ENCODE measurements around the gene TSPAN12. TPM values are rescaled to one million over a fixed set of nuclear protein-coding genes. Genes with fewer than 3 reads are reported as not detected.

Gene TSPAN12
- total RNA-seq, 1 donor = not detected

DNA sequence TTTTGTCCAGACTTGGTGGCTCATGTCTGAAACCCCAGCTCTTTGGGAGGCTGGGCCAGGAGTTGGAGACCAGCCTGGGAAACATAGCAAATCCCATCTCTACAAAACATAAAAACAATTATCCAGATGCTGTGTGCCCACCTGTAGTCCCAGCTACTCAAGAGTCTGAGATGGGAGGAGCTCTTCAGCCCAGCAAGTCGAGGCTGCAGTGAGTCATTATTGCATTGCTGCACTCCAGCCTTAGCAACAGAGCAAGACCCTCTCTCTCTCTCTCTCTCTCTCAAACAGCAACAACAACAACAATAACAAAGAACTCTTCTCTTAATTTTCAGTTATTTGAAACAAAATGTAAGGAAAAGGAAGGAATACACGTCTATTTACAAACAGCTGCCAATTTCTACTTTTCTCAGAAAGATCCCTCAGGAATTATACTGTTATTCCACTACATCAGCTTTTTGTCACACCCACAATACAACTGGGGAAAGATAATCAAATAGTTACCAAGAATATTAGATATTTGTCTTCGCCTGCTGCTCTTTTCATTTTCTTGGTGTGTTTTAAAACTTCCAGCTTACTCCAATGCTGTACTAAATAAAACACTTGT, 5.1 kb upstream of the TSPAN12 start:
- no peaks in the 10 kb centered on the region for H3K9me3 ChIP-seq (ENCODE audit: low read depth, low read length)
- peaks cover 1% of the 10 kb centered on the region for H3K4me1 ChIP-seq (ENCODE audit: insufficient read depth, low read length)
- no peak overlapping the region for H3K4me3 ChIP-seq (ENCODE audit: low read length)
- peaks cover 44% of the 10 kb centered on the region for H3K27me3 ChIP-seq (ENCODE audit: insufficient read depth, low read length)

DNA sequence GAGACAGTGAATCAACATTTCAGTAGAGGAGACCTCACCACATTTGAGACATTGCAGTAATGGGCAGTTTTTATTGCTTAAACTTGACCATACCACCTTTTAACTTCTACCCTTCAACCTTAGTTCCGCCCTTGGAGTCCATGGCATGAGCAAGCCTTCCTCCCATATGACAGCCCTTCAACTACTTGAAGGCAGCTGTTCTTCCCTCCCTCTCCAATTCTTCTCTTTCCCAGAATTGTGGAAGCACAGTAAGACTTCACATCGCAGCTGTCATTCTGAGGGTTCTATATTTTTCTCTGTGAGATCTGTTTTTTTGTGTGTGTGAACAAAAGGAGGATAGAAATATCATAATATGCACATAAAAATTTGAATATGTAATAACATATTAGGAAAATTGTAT, 2.2 kb upstream of the TSPAN12 start:
- H3K27me3 ChIP-seq (ENCODE audit: insufficient read depth, low read length) = peaks cover 69% of the 10 kb centered on the region

DNA sequence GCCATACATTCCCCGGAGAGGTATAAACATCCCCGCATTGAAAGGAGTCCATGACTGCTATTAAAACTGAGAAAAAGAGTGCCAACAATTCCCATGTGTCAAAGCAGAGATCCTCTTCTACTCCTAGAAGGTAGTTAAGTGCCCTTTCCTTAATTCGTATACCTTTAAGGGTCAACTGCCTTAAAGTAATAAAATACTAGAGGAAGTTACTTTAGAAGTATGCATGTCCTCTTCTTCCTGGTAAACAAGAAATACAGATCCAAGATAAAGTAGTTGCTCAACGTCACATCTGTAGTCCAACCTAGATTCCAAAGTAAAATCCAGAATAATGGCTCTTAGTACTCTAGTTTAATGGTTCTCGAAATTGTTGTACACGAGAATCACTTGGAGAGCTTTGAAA, 1.5 kb upstream of the TSPAN12 start:
- no peaks in the 10 kb centered on the region for H3K9me3 ChIP-seq (ENCODE audit: low read depth, low read length)
- H3K4me1 ChIP-seq (ENCODE audit: insufficient read depth, low read length) = peaks cover 16% of the 10 kb centered on the region
- H3K4me3 ChIP-seq (ENCODE audit: low read length) = no peak overlapping the region
- peaks cover 76% of the 10 kb centered on the region for H3K27me3 ChIP-seq (ENCODE audit: insufficient read depth, low read length)

More for the DNA sequence above, 2.2 kb upstream of the TSPAN12 start:
- Histone ChIP-seq H3K9me3 (ENCODE audit: low read depth, low read length) (no peaks in the 10 kb centered on the region), H3K4me1 (ENCODE audit: insufficient read depth, low read length) (peaks cover 16% of the 10 kb centered on the region), H3K4me3 (ENCODE audit: low read length) (no peak overlapping the region)

DNA sequence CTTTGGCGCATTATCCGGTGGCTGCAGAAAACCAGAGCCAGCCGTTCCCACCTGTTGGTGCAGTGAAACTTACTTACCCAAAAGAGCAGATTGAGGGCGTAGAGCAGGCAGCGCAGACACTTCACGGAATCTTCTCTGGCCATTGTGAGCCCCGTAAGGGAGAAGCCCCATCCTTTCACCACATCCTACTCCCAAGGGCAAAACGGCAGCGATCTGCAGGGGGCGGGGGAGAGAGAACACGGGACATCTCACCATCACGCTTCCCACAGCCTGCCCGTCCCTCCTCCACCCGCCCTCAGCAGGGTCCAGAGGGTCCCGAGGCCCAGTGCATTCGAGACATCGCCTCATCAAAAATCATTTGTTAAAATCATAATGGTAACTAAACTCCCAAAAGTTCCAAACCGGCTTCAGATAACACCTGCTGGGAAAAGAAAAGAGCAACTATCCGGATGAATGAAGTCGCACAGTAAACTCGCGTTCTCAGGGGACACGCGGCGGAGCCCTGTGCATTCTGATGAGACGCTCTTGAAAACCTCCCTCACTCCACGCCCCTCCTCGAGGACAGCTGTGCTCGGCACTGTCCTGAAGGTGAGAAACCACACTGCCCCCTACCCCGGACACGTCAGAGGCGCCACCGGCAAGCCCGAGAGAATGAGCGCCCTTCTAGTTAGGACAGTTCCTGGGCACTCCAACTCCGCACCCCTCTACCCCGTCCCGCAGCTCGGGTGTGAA, 1.2 kb downstream of the TSPAN12 start:
- Histone ChIP-seq H3K27me3 (ENCODE audit: insufficient read depth, low read length) (peaks cover 76% of the 10 kb centered on the region), H3K4me1 (ENCODE audit: insufficient read depth, low read length) (peaks cover 16% of the 10 kb centered on the region), H3K9me3 (ENCODE audit: low read depth, low read length) (no peaks in the 10 kb centered on the region), H3K4me3 (ENCODE audit: low read length) (no peak overlapping the region)

DNA sequence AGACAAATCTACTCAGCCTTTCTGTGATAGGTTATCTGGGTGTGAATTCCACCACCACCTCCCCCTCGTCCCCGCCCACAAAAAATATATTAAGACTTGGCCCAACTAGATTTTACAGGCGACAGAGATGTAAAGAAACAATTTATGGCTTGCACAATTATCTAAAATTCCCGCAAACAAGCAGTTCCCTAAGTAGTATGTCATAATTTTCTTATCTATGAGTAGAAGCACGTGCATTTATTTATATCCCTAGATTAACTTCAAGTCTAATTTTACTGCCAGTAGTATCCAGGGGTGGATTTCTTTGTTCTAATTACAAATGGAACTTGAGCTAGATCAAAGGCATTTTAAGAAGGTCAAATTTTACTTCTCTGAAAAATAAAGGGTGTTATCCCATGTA, 1.7 kb downstream of the TSPAN12 start:
- H3K9me3 ChIP-seq (ENCODE audit: low read depth, low read length) = no peaks in the 10 kb centered on the region
- H3K27me3 ChIP-seq (ENCODE audit: insufficient read depth, low read length) = peaks cover 72% of the 10 kb centered on the region
- H3K4me1 ChIP-seq (ENCODE audit: insufficient read depth, low read length) = peaks cover 16% of the 10 kb centered on the region
- H3K4me3 ChIP-seq (ENCODE audit: low read length) = no peak overlapping the region

DNA sequence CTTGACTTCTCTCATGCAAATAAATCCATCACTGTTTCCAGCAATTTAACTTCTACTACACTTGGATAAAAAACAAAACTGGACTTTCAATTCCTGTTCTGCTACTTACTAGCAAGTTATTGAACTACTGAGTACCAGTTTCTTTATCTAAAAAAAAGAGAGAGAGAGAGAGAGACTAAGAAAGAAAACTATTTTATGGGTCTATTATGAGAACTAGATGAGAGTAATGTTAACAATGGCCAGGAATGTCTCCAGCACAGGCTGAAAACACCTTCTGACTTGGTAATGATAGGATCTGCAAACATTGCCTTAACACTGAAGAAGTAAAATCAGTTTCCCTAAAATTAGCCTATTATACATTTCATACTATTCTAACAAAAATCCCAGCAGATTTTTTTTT, 5.2 kb downstream of the TSPAN12 start:
- peaks cover 42% of the 10 kb centered on the region for H3K27me3 ChIP-seq (ENCODE audit: insufficient read depth, low read length)
- H3K4me1 ChIP-seq (ENCODE audit: insufficient read depth, low read length) = peaks cover 10% of the 10 kb centered on the region
- no peaks in the 10 kb centered on the region for H3K9me3 ChIP-seq (ENCODE audit: low read depth, low read length)
- no peak overlapping the region for H3K4me3 ChIP-seq (ENCODE audit: low read length)

DNA sequence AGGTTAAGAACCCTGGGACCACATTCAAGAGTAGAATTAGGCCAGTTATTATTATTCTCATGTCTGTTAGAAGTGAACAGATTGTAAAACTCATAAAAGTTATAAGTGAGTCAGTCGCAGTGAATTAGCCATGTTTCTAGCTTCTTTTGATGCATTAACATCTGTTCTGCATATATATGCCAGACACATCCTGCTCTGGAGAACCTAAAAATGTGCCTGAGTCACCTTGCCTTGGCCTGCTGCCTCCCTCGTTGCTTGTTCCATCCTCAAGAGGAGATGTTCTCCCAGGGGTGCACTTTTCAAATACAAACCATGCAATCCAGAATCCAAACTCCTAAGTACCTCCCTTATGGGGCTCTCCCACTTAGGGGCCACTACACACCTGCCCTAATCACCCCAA, 14.8 kb downstream of the TSPAN12 start:
- H3K9me3 ChIP-seq (ENCODE audit: low read depth, low read length) = no peaks in the 10 kb centered on the region
- no peaks in the 10 kb centered on the region for H3K27me3 ChIP-seq (ENCODE audit: insufficient read depth, low read length)
- no peaks in the 10 kb centered on the region for H3K4me1 ChIP-seq (ENCODE audit: insufficient read depth, low read length)
- no peak overlapping the region for H3K4me3 ChIP-seq (ENCODE audit: low read length)

DNA sequence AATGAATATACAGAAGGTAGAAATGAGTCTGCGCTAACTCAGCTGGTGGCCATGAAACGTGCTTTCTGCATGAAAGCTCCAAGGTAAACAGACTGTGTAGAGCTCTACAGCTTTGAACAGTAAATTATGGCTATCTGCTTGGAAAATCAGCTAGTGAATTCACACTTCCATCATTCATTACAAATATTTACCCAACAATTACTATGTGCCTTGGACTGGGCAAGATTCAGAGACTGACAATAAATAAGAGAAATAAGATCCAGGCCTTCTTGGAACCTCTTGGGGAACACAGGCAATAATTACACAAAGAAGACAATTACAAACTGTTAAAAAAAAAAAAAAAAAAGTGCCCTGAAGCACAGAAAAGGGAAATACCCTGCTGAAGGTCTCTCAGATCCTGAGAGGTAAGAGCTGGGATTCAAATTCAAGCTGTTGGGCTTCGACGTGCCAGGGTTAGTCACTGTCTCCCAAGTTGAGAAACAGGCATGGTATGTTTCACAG, 15.8 kb downstream of the TSPAN12 start:
- Histone ChIP-seq H3K9me3 (ENCODE audit: low read depth, low read length) (no peaks in the 10 kb centered on the region), H3K27me3 (ENCODE audit: insufficient read depth, low read length) (peaks cover 3% of the 10 kb centered on the region), H3K4me1 (ENCODE audit: insufficient read depth, low read length) (no peaks in the 10 kb centered on the region), H3K4me3 (ENCODE audit: low read length) (no peak overlapping the region)

DNA sequence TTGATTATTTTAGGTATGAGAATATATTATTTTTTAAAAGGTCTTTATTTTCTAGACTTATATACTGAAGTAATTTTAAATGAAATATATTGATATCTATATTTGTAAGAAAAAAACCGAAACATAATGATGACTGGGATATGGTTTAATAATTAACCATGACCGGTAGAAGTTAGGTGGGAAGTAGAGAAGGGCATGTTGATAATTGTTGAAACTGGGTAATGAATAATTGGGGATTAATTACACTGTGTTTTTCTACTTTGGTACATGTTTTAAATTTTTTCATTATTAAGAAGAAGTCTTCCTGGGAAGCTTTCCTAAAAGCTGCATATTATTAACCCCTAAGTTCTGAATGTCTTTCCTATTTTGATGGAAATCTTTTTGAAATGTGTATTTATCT, 16.3 kb downstream of the TSPAN12 start:
- Histone ChIP-seq H3K4me3 (ENCODE audit: low read length) (no peak overlapping the region), H3K4me1 (ENCODE audit: insufficient read depth, low read length) (no peaks in the 10 kb centered on the region), H3K27me3 (ENCODE audit: insufficient read depth, low read length) (peaks cover 3% of the 10 kb centered on the region), H3K9me3 (ENCODE audit: low read depth, low read length) (no peaks in the 10 kb centered on the region)

DNA sequence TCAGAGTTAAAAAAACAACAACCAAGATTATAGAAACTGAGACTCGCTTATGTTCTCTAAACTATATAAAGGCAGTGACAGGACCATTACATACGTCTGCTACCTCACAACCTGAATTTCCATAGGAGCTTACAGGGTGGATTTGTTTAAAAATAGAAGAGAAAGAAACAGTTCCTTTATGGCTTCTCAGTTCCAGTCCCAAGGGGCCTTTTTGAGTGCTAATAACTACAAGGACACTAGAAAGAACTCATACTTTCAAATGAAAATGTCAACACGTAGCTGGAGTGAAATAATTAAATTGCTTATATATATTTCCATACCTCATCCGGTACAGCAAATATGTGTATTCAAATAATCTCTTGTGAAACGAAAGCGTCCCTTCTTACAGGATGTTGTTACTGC, 19.7 kb downstream of the TSPAN12 start:
- H3K9me3 ChIP-seq (ENCODE audit: low read depth, low read length) = no peaks in the 10 kb centered on the region
- no peaks in the 10 kb centered on the region for H3K4me1 ChIP-seq (ENCODE audit: insufficient read depth, low read length)
- peaks cover 3% of the 10 kb centered on the region for H3K27me3 ChIP-seq (ENCODE audit: insufficient read depth, low read length)
- H3K4me3 ChIP-seq (ENCODE audit: low read length) = no peak overlapping the region

DNA sequence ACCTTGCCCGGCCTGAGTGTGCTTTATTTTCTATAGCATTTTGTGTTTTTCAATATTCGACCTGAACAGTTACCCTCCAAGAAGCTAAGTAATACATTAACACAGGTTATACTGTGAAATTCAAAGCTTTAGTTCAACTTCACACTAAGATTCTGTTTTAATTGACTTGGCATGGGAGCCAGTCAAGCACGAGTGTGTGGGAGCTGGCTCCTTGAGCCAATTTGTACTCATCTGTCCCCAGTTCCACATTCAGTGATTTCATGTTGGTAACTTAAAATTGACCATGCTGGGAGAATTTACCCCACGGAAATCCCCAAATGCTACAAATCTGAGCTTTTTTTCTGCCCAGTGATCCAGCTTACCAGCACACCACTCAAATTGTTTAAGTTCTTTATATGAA, 20.3 kb downstream of the TSPAN12 start:
- no peaks in the 10 kb centered on the region for H3K9me3 ChIP-seq (ENCODE audit: low read depth, low read length)
- H3K4me3 ChIP-seq (ENCODE audit: low read length) = no peak overlapping the region
- H3K4me1 ChIP-seq (ENCODE audit: insufficient read depth, low read length) = no peaks in the 10 kb centered on the region
- peaks cover 3% of the 10 kb centered on the region for H3K27me3 ChIP-seq (ENCODE audit: insufficient read depth, low read length)

DNA sequence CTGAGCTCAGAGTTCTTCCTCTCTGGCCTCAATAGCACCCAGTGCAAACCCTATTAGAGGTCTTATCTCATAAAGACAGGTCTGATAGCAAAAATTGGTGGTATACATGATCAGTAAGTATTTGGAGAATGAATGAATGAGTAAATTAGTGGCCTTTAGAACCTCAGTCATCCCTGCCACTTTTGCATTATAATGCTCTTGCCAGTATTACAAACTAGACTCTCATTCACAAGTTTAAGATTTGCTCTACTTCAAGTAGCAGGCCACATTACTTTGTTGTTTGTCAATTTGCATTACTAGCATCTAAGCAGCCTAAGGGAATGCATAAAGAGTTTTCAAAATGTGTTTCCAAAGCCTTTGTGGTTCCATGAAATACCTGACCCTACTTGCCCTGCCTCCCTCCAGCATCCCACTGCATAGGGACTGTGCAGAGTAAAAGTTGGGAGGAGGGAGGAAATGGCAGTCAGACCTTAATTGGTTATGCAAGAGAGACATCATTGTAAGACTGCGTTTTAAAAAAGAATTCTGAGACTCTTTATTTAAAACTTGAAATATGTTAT, 21.3 kb downstream of the TSPAN12 start:
- H3K4me3 ChIP-seq (ENCODE audit: low read length) = no peak overlapping the region
- no peaks in the 10 kb centered on the region for H3K4me1 ChIP-seq (ENCODE audit: insufficient read depth, low read length)
- H3K27me3 ChIP-seq (ENCODE audit: insufficient read depth, low read length) = peaks cover 3% of the 10 kb centered on the region
- H3K9me3 ChIP-seq (ENCODE audit: low read depth, low read length) = no peaks in the 10 kb centered on the region

DNA sequence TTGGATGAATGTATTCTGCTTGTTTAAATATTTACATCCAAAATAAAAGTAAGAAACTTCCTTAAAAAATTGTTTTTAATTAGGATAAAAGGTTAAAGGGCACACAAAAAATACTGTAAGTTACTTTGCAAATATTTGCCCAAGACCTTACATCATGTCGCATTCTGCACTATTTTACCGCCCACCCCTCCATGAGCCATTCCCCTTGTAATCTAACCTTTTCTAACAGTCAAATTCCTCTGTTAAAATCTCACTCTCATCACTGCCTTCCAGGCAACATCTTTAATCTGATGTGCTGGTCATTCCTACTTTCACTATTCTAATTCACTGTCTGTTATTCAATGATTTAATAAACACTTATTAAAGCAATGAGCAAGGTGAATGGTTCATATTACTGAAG, 23.2 kb downstream of the TSPAN12 start:
- Histone ChIP-seq H3K9me3 (ENCODE audit: low read depth, low read length) (no peaks in the 10 kb centered on the region), H3K4me3 (ENCODE audit: low read length) (no peak overlapping the region), H3K4me1 (ENCODE audit: insufficient read depth, low read length) (no peaks in the 10 kb centered on the region), H3K27me3 (ENCODE audit: insufficient read depth, low read length) (peaks cover 3% of the 10 kb centered on the region)

DNA sequence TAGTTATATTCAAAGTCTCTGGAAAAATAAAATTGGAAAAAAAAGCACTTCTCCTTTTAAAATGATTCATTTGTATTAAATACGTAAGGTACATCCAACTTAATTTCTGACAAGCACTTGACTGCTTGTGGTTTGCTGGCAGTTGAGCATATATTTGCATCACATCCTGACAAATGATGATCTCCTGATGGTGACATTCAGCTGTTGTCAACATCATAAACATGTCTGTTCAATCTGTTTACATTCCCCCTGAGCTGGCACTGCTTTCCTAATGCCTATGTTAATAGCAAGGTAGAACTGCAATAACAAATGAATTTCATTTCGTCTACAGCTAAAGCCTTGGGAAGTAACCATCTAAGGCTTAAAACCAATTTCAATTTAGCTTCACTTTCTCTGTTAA, 24.4 kb downstream of the TSPAN12 start:
- Histone ChIP-seq H3K9me3 (ENCODE audit: low read depth, low read length) (no peaks in the 10 kb centered on the region), H3K27me3 (ENCODE audit: insufficient read depth, low read length) (peaks cover 3% of the 10 kb centered on the region), H3K4me3 (ENCODE audit: low read length) (no peak overlapping the region), H3K4me1 (ENCODE audit: insufficient read depth, low read length) (no peaks in the 10 kb centered on the region)

DNA sequence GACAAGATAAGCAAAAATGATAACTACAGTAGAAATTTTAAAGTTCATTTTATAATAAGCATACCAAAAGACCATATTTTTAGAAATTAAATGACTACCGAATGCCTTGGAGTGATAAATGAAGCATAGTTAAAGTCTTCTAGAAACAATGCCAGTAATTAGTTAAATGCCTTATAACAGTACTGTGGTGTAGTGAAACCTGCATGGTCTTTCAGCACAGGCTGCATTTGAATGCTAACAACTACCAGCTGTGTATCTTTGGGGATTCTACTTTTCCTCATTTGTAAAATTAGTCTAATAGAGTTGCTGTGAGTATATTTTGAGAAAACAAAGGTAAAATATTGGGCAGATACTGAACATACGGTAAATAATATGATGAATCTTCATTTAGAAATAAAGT, 25.1 kb downstream of the TSPAN12 start:
- Histone ChIP-seq H3K4me3 (ENCODE audit: low read length) (no peak overlapping the region), H3K27me3 (ENCODE audit: insufficient read depth, low read length) (peaks cover 3% of the 10 kb centered on the region), H3K4me1 (ENCODE audit: insufficient read depth, low read length) (no peaks in the 10 kb centered on the region), H3K9me3 (ENCODE audit: low read depth, low read length) (no peaks in the 10 kb centered on the region)

DNA sequence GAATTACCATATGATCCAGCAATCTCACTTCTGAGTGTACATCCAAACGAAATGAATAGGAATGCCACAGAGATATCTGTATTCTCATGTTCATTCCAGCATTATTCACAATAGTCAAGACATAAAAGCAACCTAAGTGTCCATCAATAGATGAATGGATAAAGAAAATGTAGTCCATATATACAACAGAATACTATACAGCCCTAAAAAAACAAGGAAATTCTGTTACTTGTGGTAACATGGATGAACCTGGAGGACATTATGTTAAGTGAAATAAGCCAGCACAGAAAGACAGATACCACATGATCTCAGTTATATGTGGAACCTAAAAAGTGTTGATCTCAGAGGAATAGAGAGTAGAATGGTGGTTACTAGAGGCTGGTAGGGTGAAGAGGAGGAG, 26.7 kb downstream of the TSPAN12 start:
- H3K4me3 ChIP-seq (ENCODE audit: low read length) = no peak overlapping the region
- no peaks in the 10 kb centered on the region for H3K27me3 ChIP-seq (ENCODE audit: insufficient read depth, low read length)
- H3K4me1 ChIP-seq (ENCODE audit: insufficient read depth, low read length) = no peaks in the 10 kb centered on the region
- H3K9me3 ChIP-seq (ENCODE audit: low read depth, low read length) = no peaks in the 10 kb centered on the region

Measured in mononuclear cell (primary cell).